ENCODE results near the gene ACER1. TPM values are rescaled to one million over a fixed set of nuclear protein-coding genes. Genes with fewer than 3 reads are reported as not detected.

Gene ACER1
- total and polyA plus RNA-seq, 2 experiments from 2014 or later = not detected

GRCh38 chr19:6326815-6327214, 6.6 kb downstream of the ACER1 start:
- H3K36me3 ChIP-seq (ENCODE audit: insufficient read depth) = no peaks in the 10 kb centered on the region

More at GRCh38 chr19:6326815-6327214, 6.6 kb downstream of the ACER1 start:
- Histone ChIP-seq H4K20me1 (replicated peaks; ENCODE audit: insufficient read depth) (no peaks in the 10 kb centered on the region), H3K79me2 (replicated peaks; ENCODE audit: insufficient read depth) (no peaks in the 10 kb centered on the region), H3K27me3 (ENCODE audit: insufficient read depth) (no peaks in the 10 kb centered on the region), H3K9me2 (ENCODE audit: insufficient read depth) (no peaks in the 10 kb centered on the region), H3K4me2 (no peak overlapping the region), H3K4me1 (ENCODE audit: insufficient read depth) (no peaks in the 10 kb centered on the region), H3F3A (replicated peaks; ENCODE audit: low read depth) (no peaks in the 10 kb centered on the region), H2AFZ (0 out of 2 replicates have a peak overlapping the region, but pooled peaks have one; percentile 38), H3K4me3 (no peak overlapping the region), H3K27ac (ENCODE audit: low read depth) (no peak overlapping the region)
- TF ChIP-seq REST (IDR thresholded peaks at IDR 0.05; ENCODE audit: unreplicated experiment) (no peak), POLR2AphosphoS5 (IDR thresholded peaks at IDR 0.05; ENCODE audit: low read depth) (no peak), ZNF114 (CRISPR knock-in tag; IDR thresholded peaks at IDR 0.05) (no peak), STAT1 (IDR thresholded peaks at IDR 0.05; ENCODE audit: unreplicated experiment) (no peak), JUNB (IDR thresholded peaks at IDR 0.05; ENCODE audit: unreplicated experiment) (no peak), EZH2phosphoT487 (IDR thresholded peaks at IDR 0.05; ENCODE audit: unreplicated experiment) (no peak), CREB1 (CRISPR knock-in tag; IDR thresholded peaks at IDR 0.05; ENCODE audit: low read depth) (no peak), ZNF331 (CRISPR knock-in tag; IDR thresholded peaks at IDR 0.05; ENCODE audit: low read depth) (no peak), EZH2 (IDR thresholded peaks at IDR 0.05; ENCODE audit: low read depth, unreplicated experiment) (no peak), NANOG (IDR thresholded peaks at IDR 0.05; ENCODE audit: borderline replicate concordance) (no peak), ETS1 (IDR thresholded peaks at IDR 0.05) (no peak)
- TF ChIP-seq, protein P1, sequence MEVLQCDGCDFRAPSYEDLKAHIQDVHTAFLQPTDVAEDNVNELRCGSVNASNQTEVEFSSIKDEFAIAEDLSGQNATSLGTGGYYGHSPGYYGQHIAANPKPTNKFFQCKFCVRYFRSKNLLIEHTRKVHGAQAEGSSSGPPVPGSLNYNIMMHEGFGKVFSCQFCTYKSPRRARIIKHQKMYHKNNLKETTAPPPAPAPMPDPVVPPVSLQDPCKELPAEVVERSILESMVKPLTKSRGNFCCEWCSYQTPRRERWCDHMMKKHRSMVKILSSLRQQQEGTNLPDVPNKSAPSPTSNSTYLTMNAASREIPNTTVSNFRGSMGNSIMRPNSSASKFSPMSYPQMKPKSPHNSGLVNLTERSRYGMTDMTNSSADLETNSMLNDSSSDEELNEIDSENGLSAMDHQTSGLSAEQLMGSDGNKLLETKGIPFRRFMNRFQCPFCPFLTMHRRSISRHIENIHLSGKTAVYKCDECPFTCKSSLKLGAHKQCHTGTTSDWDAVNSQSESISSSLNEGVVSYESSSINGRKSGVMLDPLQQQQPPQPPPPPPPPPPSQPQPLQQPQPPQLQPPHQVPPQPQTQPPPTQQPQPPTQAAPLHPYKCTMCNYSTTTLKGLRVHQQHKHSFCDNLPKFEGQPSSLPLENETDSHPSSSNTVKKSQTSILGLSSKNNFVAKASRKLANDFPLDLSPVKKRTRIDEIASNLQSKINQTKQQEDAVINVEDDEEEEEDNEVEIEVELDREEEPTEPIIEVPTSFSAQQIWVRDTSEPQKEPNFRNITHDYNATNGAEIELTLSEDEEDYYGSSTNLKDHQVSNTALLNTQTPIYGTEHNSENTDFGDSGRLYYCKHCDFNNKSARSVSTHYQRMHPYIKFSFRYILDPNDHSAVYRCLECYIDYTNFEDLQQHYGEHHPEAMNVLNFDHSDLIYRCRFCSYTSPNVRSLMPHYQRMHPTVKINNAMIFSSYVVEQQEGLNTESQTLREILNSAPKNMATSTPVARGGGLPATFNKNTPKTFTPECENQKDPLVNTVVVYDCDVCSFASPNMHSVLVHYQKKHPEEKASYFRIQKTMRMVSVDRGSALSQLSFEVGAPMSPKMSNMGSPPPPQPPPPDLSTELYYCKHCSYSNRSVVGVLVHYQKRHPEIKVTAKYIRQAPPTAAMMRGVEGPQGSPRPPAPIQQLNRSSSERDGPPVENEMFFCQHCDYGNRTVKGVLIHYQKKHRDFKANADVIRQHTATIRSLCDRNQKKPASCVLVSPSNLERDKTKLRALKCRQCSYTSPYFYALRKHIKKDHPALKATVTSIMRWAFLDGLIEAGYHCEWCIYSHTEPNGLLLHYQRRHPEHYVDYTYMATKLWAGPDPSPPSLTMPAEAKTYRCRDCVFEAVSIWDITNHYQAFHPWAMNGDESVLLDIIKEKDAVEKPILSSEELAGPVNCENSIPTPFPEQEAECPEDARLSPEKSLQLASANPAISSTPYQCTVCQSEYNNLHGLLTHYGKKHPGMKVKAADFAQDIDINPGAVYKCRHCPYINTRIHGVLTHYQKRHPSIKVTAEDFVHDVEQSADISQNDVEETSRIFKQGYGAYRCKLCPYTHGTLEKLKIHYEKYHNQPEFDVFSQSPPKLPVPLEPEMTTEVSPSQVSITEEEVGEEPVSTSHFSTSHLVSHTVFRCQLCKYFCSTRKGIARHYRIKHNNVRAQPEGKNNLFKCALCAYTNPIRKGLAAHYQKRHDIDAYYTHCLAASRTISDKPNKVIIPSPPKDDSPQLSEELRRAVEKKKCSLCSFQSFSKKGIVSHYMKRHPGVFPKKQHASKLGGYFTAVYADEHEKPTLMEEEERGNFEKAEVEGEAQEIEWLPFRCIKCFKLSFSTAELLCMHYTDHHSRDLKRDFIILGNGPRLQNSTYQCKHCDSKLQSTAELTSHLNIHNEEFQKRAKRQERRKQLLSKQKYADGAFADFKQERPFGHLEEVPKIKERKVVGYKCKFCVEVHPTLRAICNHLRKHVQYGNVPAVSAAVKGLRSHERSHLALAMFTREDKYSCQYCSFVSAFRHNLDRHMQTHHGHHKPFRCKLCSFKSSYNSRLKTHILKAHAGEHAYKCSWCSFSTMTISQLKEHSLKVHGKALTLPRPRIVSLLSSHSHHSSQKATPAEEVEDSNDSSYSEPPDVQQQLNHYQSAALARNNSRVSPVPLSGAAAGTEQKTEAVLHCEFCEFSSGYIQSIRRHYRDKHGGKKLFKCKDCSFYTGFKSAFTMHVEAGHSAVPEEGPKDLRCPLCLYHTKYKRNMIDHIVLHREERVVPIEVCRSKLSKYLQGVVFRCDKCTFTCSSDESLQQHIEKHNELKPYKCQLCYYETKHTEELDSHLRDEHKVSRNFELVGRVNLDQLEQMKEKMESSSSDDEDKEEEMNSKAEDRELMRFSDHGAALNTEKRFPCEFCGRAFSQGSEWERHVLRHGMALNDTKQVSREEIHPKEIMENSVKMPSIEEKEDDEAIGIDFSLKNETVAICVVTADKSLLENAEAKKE (CRISPR knock-in tag; IDR thresholded peaks at IDR 0.05) = no peak
- TF ChIP-seq, protein P2, sequence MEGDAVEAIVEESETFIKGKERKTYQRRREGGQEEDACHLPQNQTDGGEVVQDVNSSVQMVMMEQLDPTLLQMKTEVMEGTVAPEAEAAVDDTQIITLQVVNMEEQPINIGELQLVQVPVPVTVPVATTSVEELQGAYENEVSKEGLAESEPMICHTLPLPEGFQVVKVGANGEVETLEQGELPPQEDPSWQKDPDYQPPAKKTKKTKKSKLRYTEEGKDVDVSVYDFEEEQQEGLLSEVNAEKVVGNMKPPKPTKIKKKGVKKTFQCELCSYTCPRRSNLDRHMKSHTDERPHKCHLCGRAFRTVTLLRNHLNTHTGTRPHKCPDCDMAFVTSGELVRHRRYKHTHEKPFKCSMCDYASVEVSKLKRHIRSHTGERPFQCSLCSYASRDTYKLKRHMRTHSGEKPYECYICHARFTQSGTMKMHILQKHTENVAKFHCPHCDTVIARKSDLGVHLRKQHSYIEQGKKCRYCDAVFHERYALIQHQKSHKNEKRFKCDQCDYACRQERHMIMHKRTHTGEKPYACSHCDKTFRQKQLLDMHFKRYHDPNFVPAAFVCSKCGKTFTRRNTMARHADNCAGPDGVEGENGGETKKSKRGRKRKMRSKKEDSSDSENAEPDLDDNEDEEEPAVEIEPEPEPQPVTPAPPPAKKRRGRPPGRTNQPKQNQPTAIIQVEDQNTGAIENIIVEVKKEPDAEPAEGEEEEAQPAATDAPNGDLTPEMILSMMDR (conservative IDR thresholded peaks at IDR 0.05; ENCODE audit: low read depth in 2 of 2) = no peak
- H3K27me3 Mint-ChIP-seq (ENCODE audit: insufficient read depth, low read depth, poor library complexity) = peaks cover 8% of the 10 kb centered on the region
- ATAC-seq (no peak), DNase-seq (ENCODE audit: low spot score) (no peak)
- H3K36me3 Mint-ChIP-seq (ENCODE audit: low read depth) = peaks cover 18% of the 10 kb centered on the region
- H3K4me3 Mint-ChIP-seq = no peak overlapping the region
- no peaks in the 10 kb centered on the region for H3K4me1 Mint-ChIP-seq
- peaks cover 84% of the 10 kb centered on the region for H3K9me3 Mint-ChIP-seq
- no peak overlapping the region for H3K27ac Mint-ChIP-seq
